BLaER1 treated with 17β-estradiol and CSF1 and Interleukin-3, amounts not matched to agents 10 nM and 100 nM (cell line): ENCODE measurements around the gene SLC66A1.

Experiments used
- H3K27ac ChIP-seq, 11 experiments: shearing (Covaris generic); formaldehyde crosslinking; 2 replicates each; pipeline ENCODE4 v1.8.1; 2022
- H3K27me3 ChIP-seq, 11 experiments: shearing (Covaris generic); formaldehyde crosslinking; 2 replicates each; pipeline ENCODE4 v1.8.1; 2022
- H3K36me3 ChIP-seq, 11 experiments: shearing (Covaris generic); formaldehyde crosslinking; 2 replicates each; pipeline ENCODE4 v1.8.1; 2022
- H3K4me1 ChIP-seq, 10 experiments: shearing (Covaris generic); formaldehyde crosslinking; 2 replicates each; pipeline ENCODE4 v1.8.1; 2022
- H3K4me2 ChIP-seq, 11 experiments: shearing (Covaris generic); formaldehyde crosslinking; 2 replicates each; pipeline ENCODE4 v1.8.1; 2022
- H3K4me3 ChIP-seq, 10 experiments: shearing (Covaris generic); formaldehyde crosslinking; 2 replicates each; pipeline ENCODE4 v1.8.1; 2022
- H3K9ac ChIP-seq, 11 experiments: shearing (Covaris generic); formaldehyde crosslinking; 2 replicates each; pipeline ENCODE4 v1.8.1; 2022
- H3K9me3 ChIP-seq, 11 experiments: shearing (Covaris generic); formaldehyde crosslinking; replicated peaks in 1 of 11; 2 replicates each; pipeline ENCODE4 v1.8.1; 2022
- H4K20me1 ChIP-seq, 11 experiments: shearing (Covaris generic); formaldehyde crosslinking; 2 replicates each; pipeline ENCODE4 v1.8.1; 2022
- Cebpa-rat ChIP-seq, 11 experiments: shearing (Covaris generic); IDR thresholded peaks; 2 replicates each; pipeline ENCODE4 v1.8.1; 2022

The SLC66A1 gene

DNA sequence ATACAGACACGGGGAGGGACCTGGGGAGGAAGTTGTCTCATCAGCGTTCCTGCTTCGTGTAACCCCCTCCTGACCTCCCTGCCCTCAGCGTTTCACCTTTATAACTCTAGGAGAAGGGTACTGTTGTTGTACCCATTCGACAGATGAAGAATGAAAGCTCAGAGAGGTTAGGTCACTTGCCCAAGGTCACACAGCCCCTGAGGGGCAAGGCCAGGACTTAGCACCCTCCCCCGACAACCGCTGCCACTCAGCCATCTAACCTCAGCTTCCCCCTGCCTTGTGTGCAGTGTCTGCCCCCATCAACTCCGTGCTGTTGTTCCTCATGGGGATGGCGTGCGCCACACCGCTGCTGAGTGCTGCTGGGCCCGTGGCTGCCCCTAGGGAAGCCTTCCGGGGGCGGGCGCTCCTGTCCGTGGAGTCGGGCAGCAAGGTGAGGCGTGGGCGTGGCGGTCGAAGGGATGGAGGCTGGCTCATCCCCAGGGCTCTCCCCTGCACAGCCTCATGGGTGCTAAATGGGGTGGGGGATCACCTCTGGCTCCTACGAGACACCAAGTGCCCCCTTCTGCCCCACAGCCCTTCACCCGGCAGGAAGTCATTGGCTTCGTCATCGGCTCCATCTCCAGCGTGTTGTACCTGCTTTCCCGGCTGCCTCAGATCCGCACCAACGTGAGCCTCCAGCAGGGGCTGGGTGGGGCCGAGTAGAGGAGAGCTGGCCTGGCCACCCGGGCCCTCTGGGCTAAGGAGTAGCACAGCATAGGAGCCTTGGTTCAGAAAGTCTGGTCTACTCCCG lies 14.0 kb downstream of the SLC66A1 start:
- Histone ChIP-seq H3K4me1 (peaks cover 50 to 64% (median 59%) of the 10 kb centered on the region in 10 experiments), H3K9me3 (no peaks in the 10 kb centered on the region), H3K4me3 (peak overlapping the region in 2 of 10 experiments; percentile 16 to 32; a peak in 3 of 20 replicates), H3K4me2 (peak overlapping the region; percentile 32 to 99 (median 76); a peak in 21 of 22 replicates), H3K9ac (peak overlapping the region in 8 of 11 experiments; percentile 27 to 57 (median 44); a peak in 12 of 22 replicates), H4K20me1 (peaks cover 0 to 75% (median 20%) of the 10 kb centered on the region in 11 experiments; a peak in 13 of 22 replicates), H3K36me3 (peaks cover 3 to 80% (median 22%) of the 10 kb centered on the region in 11 experiments; a peak in 18 of 22 replicates), H3K27me3 (no peaks in the 10 kb centered on the region), H3K27ac (peak overlapping the region in 8 of 11 experiments; percentile 14 to 64 (median 50); a peak in 13 of 22 replicates)
- no peak for TF ChIP-seq Cebpa-rat (IDR thresholded peaks at IDR 0.05)

DNA sequence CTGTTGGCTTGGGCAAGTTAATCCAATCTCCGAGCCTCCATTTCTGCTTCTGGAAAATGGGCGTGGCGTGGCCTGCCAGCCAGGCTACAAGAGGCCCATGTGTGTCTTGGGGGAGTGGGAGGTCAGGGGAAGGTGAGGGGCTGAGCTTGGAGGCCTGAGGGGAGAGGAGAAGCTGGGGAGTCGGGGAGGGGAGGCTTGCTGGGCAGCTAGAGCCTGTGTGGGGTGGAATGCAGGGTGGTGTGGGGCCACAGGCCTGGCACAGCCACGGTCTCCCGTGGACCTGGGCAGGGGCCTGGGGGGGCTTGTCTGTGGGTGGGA lies 14.6 kb downstream of the SLC66A1 start:
- no peak for TF ChIP-seq Cebpa-rat (IDR thresholded peaks at IDR 0.05)
- Histone ChIP-seq H3K27ac (peak overlapping the region in 7 of 11 experiments; percentile 14 to 64 (median 53); a peak in 10 of 22 replicates), H3K4me3 (peak overlapping the region in 1 of 10 experiments; percentile 16; a peak in 1 of 20 replicates), H3K4me2 (peak overlapping the region; percentile 32 to 99 (median 76); a peak in 21 of 22 replicates), H3K27me3 (no peaks in the 10 kb centered on the region), H4K20me1 (peaks cover 0 to 75% (median 20%) of the 10 kb centered on the region in 11 experiments; a peak in 13 of 22 replicates), H3K36me3 (peaks cover 3 to 75% (median 22%) of the 10 kb centered on the region in 11 experiments; a peak in 18 of 22 replicates), H3K9me3 (no peaks in the 10 kb centered on the region), H3K4me1 (peaks cover 48 to 60% (median 54%) of the 10 kb centered on the region in 10 experiments), H3K9ac (peak overlapping the region in 8 of 11 experiments; percentile 11 to 57 (median 44); a peak in 8 of 22 replicates)

DNA sequence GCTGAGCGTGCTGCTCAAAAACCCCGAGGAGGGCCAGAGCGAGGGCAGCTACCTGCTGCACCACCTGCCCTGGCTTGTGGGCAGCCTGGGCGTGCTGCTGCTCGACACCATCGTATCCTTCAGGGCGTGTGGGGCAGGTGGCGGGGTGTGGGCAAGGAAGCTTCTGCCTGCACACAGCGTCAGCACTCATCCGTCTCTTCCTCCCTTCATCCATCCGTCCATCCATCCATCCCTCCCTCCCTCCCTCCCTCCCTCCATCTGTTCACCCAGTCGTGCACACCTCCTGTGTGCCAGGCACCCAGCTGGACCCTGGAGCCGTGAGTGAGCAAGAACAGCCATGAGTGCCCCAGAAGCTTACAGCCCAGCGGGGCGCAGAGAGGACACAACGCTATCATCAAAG lies 15.2 kb downstream of the SLC66A1 start:
- Histone ChIP-seq H3K4me3 (no peak overlapping the region), H3K4me1 (peaks cover 42 to 60% (median 49%) of the 10 kb centered on the region in 10 experiments), H4K20me1 (peaks cover 0 to 75% (median 20%) of the 10 kb centered on the region in 11 experiments; a peak in 13 of 22 replicates), H3K4me2 (peak overlapping the region in 1 of 11 experiments; percentile 79; a peak in 2 of 22 replicates), H3K9me3 (no peaks in the 10 kb centered on the region), H3K27me3 (no peaks in the 10 kb centered on the region), H3K27ac (no peak overlapping the region), H3K9ac (no peak overlapping the region; a peak in 1 of 22 replicates), H3K36me3 (peaks cover 3 to 69% (median 22%) of the 10 kb centered on the region in 11 experiments; a peak in 18 of 22 replicates)
- no peak for TF ChIP-seq Cebpa-rat (IDR thresholded peaks at IDR 0.05)

DNA sequence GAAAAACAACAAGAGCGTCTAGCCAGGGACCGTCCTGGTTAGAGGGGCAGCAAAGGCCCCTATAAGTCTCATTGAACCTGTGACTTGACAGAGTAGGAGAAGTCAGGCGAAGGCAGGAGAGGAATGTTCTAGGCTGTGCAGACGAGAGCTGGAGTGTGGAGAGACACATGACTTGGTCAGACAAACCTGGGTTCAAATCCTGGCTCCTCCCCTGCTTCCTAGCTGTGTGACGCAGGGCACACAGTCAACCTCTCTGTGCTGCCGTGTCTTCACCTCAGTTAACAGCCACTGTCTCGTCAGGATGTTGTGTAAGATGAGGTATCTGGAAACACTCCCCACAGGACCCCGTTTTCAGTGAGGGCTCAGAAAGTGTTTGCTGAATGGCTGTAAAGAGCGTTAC lies 15.6 kb downstream of the SLC66A1 start:
- no peak overlapping the region for H3K27ac ChIP-seq
- H3K4me1 ChIP-seq = peaks cover 38 to 60% (median 45%) of the 10 kb centered on the region in 10 experiments
- no peak for TF ChIP-seq Cebpa-rat (IDR thresholded peaks at IDR 0.05)
- no peak overlapping the region for H3K4me3 ChIP-seq
- no peaks in the 10 kb centered on the region for H3K27me3 ChIP-seq
- peaks cover 0 to 80% (median 20%) of the 10 kb centered on the region in 11 experiments; a peak in 13 of 22 replicates for H4K20me1 ChIP-seq
- H3K4me2 ChIP-seq = no peak overlapping the region
- H3K36me3 ChIP-seq = peaks cover 3 to 66% (median 22%) of the 10 kb centered on the region in 11 experiments; a peak in 18 of 22 replicates
- no peaks in the 10 kb centered on the region for H3K9me3 ChIP-seq
- H3K9ac ChIP-seq = no peak overlapping the region

DNA sequence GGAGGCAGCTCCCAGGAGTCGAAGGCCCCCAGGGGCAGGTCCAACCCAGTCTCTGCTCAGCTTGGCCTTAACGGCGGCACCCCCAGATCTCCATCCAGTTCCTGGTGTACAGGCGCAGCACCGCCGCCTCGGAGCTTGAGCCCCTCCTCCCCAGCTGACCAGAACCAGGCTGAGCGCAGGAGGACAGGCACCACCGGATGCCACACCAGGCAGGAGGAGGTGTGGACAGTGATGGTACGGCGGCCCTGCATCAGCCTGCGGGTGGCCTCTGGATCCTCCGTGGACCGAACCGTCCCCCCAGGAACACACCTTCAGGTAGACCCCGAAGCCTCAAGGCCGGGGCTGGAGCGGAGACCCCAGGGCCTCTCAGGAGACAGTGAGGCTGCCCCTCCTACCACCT lies 16.4 kb downstream of the SLC66A1 start:
- Histone ChIP-seq H4K20me1 (peaks cover 0 to 79% (median 19%) of the 10 kb centered on the region in 11 experiments; a peak in 13 of 22 replicates), H3K4me3 (no peak overlapping the region), H3K9me3 (no peaks in the 10 kb centered on the region), H3K9ac (no peak overlapping the region), H3K27me3 (no peaks in the 10 kb centered on the region), H3K36me3 (peaks cover 3 to 60% (median 20%) of the 10 kb centered on the region in 11 experiments; a peak in 18 of 22 replicates), H3K4me2 (no peak overlapping the region), H3K27ac (no peak overlapping the region), H3K4me1 (peaks cover 30 to 56% (median 37%) of the 10 kb centered on the region in 10 experiments)
- TF ChIP-seq Cebpa-rat (IDR thresholded peaks at IDR 0.05) = no peak

DNA sequence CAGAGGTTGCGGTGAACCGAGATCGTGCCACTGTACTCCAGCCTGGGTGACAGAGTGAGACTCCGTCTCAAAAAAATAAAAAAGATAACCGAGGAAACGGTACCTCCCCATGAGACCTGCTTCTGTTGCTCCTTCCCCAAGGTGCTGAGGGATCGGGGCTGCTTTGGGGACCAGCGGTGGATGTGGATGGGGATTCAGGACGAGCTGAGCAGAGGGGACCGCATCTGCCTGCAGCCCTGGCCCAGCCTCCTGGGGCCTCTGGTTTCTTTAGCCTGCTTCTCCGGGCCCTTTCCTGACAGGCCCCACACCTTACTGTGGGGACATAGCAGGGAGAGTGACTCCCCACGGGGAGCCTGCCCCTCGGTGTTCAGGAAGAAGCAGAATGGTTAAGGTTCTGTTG lies 17.1 kb downstream of the SLC66A1 start:
- H3K4me1 ChIP-seq = peaks cover 23 to 48% (median 30%) of the 10 kb centered on the region in 10 experiments
- no peaks in the 10 kb centered on the region for H3K27me3 ChIP-seq
- no peak overlapping the region for H3K27ac ChIP-seq
- H3K9me3 ChIP-seq = no peaks in the 10 kb centered on the region
- peaks cover 3 to 53% (median 13%) of the 10 kb centered on the region in 11 experiments; a peak in 17 of 22 replicates for H3K36me3 ChIP-seq
- no peak overlapping the region for H3K4me2 ChIP-seq
- TF ChIP-seq Cebpa-rat (IDR thresholded peaks at IDR 0.05) = no peak
- H3K9ac ChIP-seq = no peak overlapping the region
- H4K20me1 ChIP-seq = peaks cover 0 to 72% (median 12%) of the 10 kb centered on the region in 11 experiments; a peak in 12 of 22 replicates
- H3K4me3 ChIP-seq = no peak overlapping the region

DNA sequence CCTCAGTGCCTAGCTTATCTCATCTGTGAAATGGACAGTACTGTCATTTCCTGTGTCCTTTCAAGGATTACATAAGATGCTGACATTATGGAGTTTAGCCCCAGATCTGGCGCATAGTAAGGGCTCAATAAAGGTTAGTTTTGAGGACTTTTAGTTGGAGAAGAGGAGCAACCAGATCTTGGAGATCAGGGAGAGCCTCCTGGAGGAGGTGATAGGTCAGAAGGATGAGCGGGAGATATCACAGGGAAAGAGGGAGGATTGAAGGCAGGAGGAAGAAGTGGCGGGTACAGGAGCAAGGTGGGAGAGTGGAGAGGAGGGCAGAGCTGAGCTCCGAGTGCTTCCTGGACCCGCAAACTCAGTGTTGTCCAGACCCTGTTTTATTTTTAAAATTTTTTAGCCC lies 17.5 kb downstream of the SLC66A1 start:
- Histone ChIP-seq H3K27ac (no peak overlapping the region), H3K9ac (no peak overlapping the region), H3K4me3 (no peak overlapping the region), H4K20me1 (peaks cover 0 to 71% (median 7%) of the 10 kb centered on the region in 11 experiments; a peak in 12 of 22 replicates), H3K9me3 (no peaks in the 10 kb centered on the region), H3K27me3 (no peaks in the 10 kb centered on the region), H3K4me2 (no peak overlapping the region), H3K36me3 (peaks cover 3 to 49% (median 13%) of the 10 kb centered on the region in 11 experiments; a peak in 17 of 22 replicates), H3K4me1 (peaks cover 19 to 44% (median 26%) of the 10 kb centered on the region in 10 experiments)
- TF ChIP-seq Cebpa-rat (IDR thresholded peaks at IDR 0.05) = no peak

DNA sequence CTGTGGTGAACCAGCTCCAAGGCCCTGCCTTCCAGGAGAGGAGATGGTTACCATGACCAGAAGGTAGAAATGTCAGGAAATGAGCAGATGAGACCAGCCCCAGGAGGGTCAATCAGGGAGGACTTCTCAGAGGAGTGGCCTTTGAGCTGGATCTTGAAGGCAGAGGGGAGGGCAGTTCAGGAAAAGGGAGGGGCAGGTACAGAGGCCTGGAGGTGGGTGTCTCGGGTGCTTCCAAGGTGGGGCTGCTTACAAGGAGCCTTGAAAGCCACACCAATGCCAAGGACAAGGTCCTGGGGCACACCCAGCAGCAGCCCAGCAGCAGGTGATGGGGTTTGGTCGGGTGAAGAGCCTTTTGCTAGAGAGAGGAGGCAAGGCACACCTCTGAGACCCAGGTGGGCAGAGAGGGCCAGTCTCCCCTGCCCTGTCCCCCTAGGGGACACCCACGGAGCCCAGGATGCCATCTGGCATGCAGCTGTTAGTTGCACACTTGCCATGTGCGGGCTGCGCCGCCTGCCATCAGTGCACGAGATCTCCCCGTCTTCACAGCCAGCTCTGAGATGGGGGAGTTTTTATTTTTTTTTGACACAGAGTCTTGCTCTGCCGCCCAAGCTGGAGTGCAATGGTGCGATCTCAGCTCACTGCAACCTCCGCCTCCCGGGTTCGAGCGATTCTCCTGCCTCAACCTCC lies 18.5 kb downstream of the SLC66A1 start:
- no peak overlapping the region for H3K27ac ChIP-seq
- H3K36me3 ChIP-seq = peaks cover 0 to 39% (median 13%) of the 10 kb centered on the region in 11 experiments; a peak in 15 of 22 replicates

More for the DNA sequence above, 18.5 kb downstream of the SLC66A1 start:
- Histone ChIP-seq H3K4me3 (no peak overlapping the region), H4K20me1 (peaks cover 0 to 71% (median 3%) of the 10 kb centered on the region in 11 experiments; a peak in 10 of 22 replicates), H3K4me2 (no peak overlapping the region), H3K9ac (no peak overlapping the region), H3K4me1 (peaks cover 10 to 34% (median 16%) of the 10 kb centered on the region in 10 experiments), H3K27me3 (no peaks in the 10 kb centered on the region), H3K9me3 (no peaks in the 10 kb centered on the region)
- TF ChIP-seq Cebpa-rat (IDR thresholded peaks at IDR 0.05) = no peak
